ENCODE data around the gene DHRS13. TPM values are rescaled to one million over a fixed set of nuclear protein-coding genes. Genes with fewer than 3 reads are reported as not detected.

The DHRS13 gene
- total and polyA plus RNA-seq, 2 donors (not counting 1 experiment from before 2014, with no cell fraction given) = 2.6 to 7.8 TPM

DNA sequence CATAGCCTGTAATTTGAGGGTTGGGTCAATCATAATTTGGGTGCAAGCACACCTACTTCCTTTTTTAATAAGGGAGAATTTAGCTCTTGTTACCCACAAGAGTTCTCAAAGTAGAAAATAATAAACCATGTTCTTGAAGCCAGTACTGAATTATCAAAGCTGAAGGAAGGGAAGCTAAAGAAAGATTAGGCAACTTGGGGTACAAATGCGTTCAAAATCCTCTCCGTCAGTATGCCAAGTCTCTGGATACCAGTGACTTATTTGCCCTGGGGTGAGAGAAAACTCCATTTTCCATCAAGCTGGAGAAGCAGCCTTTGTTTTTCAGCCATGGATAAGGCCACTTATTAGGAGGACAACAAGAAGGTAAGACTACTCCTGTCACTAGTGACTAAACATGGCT lies 23.5 kb upstream of the DHRS13 start:
- Histone ChIP-seq H3K4me1 (ENCODE audit: control insufficient read depth, extremely low read depth, insufficient read depth, low read length) (peaks cover 13% of the 10 kb centered on the region), H3K36me3 (ENCODE audit: control insufficient read depth, insufficient read depth, low read length) (peaks cover 5% of the 10 kb centered on the region), H3K9ac (ENCODE audit: insufficient read depth, low read length) (no peak overlapping the region), H2AFZ (ENCODE audit: low read length) (no peak overlapping the region), H3K9me3 (ENCODE audit: control insufficient read depth, insufficient read depth, low read depth, low read length) (no peaks in the 10 kb centered on the region), H3K27me3 (ENCODE audit: control insufficient read depth, insufficient read depth, low read length) (no peaks in the 10 kb centered on the region), H3K4me2 (ENCODE audit: extremely low read depth, insufficient read depth, low read length) (no peak overlapping the region), H3K79me2 (ENCODE audit: control insufficient read depth, insufficient read depth, low read length) (peaks cover 42% of the 10 kb centered on the region), H3K4me3 (replicated peaks in 1 of 4; ENCODE audit: control extremely low read depth in 1 of 4, insufficient read depth in 1 of 4, low read depth in 3 of 4, low read length in 4 of 4) (no peak overlapping the region), H4K20me1 (ENCODE audit: control insufficient read depth, extremely low read depth, insufficient read depth, low read length) (peaks cover 3% of the 10 kb centered on the region), H3K27ac (ENCODE audit: insufficient read depth, low read length) (peak overlapping the region; percentile 28)
- TF ChIP-seq EZH2 (IDR thresholded peaks at IDR 0.05; ENCODE audit: low read length, missing control alignments) = no peak
- TF ChIP-seq, protein P1, sequence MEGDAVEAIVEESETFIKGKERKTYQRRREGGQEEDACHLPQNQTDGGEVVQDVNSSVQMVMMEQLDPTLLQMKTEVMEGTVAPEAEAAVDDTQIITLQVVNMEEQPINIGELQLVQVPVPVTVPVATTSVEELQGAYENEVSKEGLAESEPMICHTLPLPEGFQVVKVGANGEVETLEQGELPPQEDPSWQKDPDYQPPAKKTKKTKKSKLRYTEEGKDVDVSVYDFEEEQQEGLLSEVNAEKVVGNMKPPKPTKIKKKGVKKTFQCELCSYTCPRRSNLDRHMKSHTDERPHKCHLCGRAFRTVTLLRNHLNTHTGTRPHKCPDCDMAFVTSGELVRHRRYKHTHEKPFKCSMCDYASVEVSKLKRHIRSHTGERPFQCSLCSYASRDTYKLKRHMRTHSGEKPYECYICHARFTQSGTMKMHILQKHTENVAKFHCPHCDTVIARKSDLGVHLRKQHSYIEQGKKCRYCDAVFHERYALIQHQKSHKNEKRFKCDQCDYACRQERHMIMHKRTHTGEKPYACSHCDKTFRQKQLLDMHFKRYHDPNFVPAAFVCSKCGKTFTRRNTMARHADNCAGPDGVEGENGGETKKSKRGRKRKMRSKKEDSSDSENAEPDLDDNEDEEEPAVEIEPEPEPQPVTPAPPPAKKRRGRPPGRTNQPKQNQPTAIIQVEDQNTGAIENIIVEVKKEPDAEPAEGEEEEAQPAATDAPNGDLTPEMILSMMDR (conservative IDR thresholded peaks at IDR 0.05 in 1 of 2, IDR thresholded peaks at IDR 0.05 in 1 of 2; ENCODE audit: low read depth in 1 of 2, low read length in 2 of 2) = no peak
- DNase-seq (ENCODE audit: low read depth in 2 of 2) = no peak

GRCh38 chr17:28925912-28926365 lies 23.1 kb upstream of the DHRS13 start:
- no peak for TF ChIP-seq EZH2 (IDR thresholded peaks at IDR 0.05; ENCODE audit: low read length, missing control alignments)
- TF ChIP-seq, protein P1 (conservative IDR thresholded peaks at IDR 0.05 in 1 of 2, IDR thresholded peaks at IDR 0.05 in 1 of 2; ENCODE audit: low read depth in 1 of 2, low read length in 2 of 2) = no peak

DNA sequence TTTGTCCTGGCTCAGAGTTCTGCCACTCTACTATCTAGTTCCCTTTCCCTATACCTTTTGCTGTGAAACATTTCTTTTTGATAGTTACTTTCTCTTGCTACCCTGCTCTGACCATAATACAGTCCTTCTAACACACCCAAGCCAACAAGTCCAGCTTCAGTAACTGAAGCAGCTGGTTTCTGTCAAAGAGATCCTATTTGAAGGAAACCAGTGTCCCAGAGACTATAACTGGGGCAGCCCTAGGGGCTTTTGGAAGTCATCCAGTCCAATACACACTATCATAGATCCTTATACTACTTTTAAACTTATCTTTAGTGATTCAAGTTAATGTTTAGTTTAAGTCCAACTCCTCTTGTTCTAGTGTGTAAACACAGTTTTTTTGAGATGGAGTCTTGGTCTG lies 17.3 kb upstream of the DHRS13 start:
- no peak overlapping the region for H3K4me3 ChIP-seq (replicated peaks in 1 of 4; ENCODE audit: control extremely low read depth in 1 of 4, insufficient read depth in 1 of 4, low read depth in 3 of 4, low read length in 4 of 4)
- TF ChIP-seq EZH2 (IDR thresholded peaks at IDR 0.05; ENCODE audit: low read length, missing control alignments) = no peak
- TF ChIP-seq, protein P1 (conservative IDR thresholded peaks at IDR 0.05 in 1 of 2, IDR thresholded peaks at IDR 0.05 in 1 of 2; ENCODE audit: low read depth in 1 of 2, low read length in 2 of 2) = no peak
- H3K27me3 ChIP-seq (ENCODE audit: control insufficient read depth, insufficient read depth, low read length) = no peaks in the 10 kb centered on the region
- no peak overlapping the region for H3K9ac ChIP-seq (ENCODE audit: insufficient read depth, low read length)
- H3K9me3 ChIP-seq (ENCODE audit: control insufficient read depth, insufficient read depth, low read depth, low read length) = no peaks in the 10 kb centered on the region
- peaks cover 10% of the 10 kb centered on the region for H3K79me2 ChIP-seq (ENCODE audit: control insufficient read depth, insufficient read depth, low read length)
- no peak overlapping the region for H3K27ac ChIP-seq (ENCODE audit: insufficient read depth, low read length)
- no peak for DNase-seq (ENCODE audit: low read depth in 2 of 2)
- peaks cover 1% of the 10 kb centered on the region for H3K4me1 ChIP-seq (ENCODE audit: control insufficient read depth, extremely low read depth, insufficient read depth, low read length)
- H4K20me1 ChIP-seq (ENCODE audit: control insufficient read depth, extremely low read depth, insufficient read depth, low read length) = no peaks in the 10 kb centered on the region
- H2AFZ ChIP-seq (ENCODE audit: low read length) = no peak overlapping the region
- H3K36me3 ChIP-seq (ENCODE audit: control insufficient read depth, insufficient read depth, low read length) = peaks cover 27% of the 10 kb centered on the region
- no peak overlapping the region for H3K4me2 ChIP-seq (ENCODE audit: extremely low read depth, insufficient read depth, low read length)

More at GRCh38 chr17:28925912-28926365, 23.1 kb upstream of the DHRS13 start:
- Histone ChIP-seq H3K27me3 (ENCODE audit: control insufficient read depth, insufficient read depth, low read length) (no peaks in the 10 kb centered on the region), H3K4me1 (ENCODE audit: control insufficient read depth, extremely low read depth, insufficient read depth, low read length) (peaks cover 13% of the 10 kb centered on the region), H3K4me2 (ENCODE audit: extremely low read depth, insufficient read depth, low read length) (peak overlapping the region; percentile 30), H3K27ac (ENCODE audit: insufficient read depth, low read length) (peak overlapping the region; percentile 58), H3K36me3 (ENCODE audit: control insufficient read depth, insufficient read depth, low read length) (peaks cover 7% of the 10 kb centered on the region), H3K9me3 (ENCODE audit: control insufficient read depth, insufficient read depth, low read depth, low read length) (no peaks in the 10 kb centered on the region), H3K79me2 (ENCODE audit: control insufficient read depth, insufficient read depth, low read length) (peaks cover 40% of the 10 kb centered on the region), H3K4me3 (replicated peaks in 1 of 4; ENCODE audit: control extremely low read depth in 1 of 4, insufficient read depth in 1 of 4, low read depth in 3 of 4, low read length in 4 of 4) (no peak overlapping the region), H3K9ac (ENCODE audit: insufficient read depth, low read length) (no peak overlapping the region), H4K20me1 (ENCODE audit: control insufficient read depth, extremely low read depth, insufficient read depth, low read length) (peaks cover 3% of the 10 kb centered on the region), H2AFZ (ENCODE audit: low read length) (no peak overlapping the region)
- peak; percentile 80 to 93 for DNase-seq (ENCODE audit: low read depth in 2 of 2)

Measured in fibroblast of lung (primary cell).